Neural cell (in vitro differentiated cells): ENCODE measurements around the gene CFAP99. TPM values are rescaled to one million over a fixed set of nuclear protein-coding genes. Genes with fewer than 3 reads are reported as not detected.

ENCODE experiments used
- H2AFZ ChIP-seq: fragments of 200-600, 300-800 bp; sonication (generic), shearing (Covaris generic); 2 replicates; pipeline ENCODE4 v1.6.0; 2014; ENCODE audit warnings: low read depth, mild to moderate bottlenecking, antibody characterized with exemption, low read length, moderate library complexity
- H3F3A ChIP-seq: fragments of 200-600 bp; shearing (Covaris generic); 2 replicates; pipeline ENCODE4 v1.6.1; 2016; ENCODE audit warnings: mild to moderate bottlenecking, moderate library complexity, mixed read lengths, antibody characterized with exemption, low read length; ENCODE audit not compliant: insufficient read depth, poor library complexity, severe bottlenecking
- H3K27ac ChIP-seq: fragments of 200-600, 300-800 bp; sonication (generic), shearing (Covaris generic); 2 replicates; pipeline ENCODE4 v1.5.1; 2014; ENCODE audit warnings: mild to moderate bottlenecking, low read length, moderate library complexity
- H3K27me3 ChIP-seq: fragments of 300-800, 200-600 bp; sonication (generic), shearing (Covaris generic); 2 replicates; pipeline ENCODE4 v1.6.0; 2014; ENCODE audit warnings: mild to moderate bottlenecking, low read depth, low read length, moderate library complexity; ENCODE audit not compliant: insufficient read depth
- H3K36me3 ChIP-seq: fragments of 300-800, 200-600 bp; sonication (generic), shearing (Covaris generic); 2 replicates; pipeline ENCODE4 v1.5.1; 2014; ENCODE audit warnings: mild to moderate bottlenecking, antibody characterized with exemption, low read length, moderate library complexity; ENCODE audit not compliant: insufficient read depth
- H3K4me2 ChIP-seq: fragments of 300-800, 200-600 bp; sonication (generic), shearing (Covaris generic); 2 replicates; pipeline ENCODE4 v1.6.0; 2014; ENCODE audit warnings: mild to moderate bottlenecking, low read length
- H3K4me3 ChIP-seq: fragments of 300-800, 200-600 bp; sonication (generic), shearing (Covaris generic); 2 replicates; pipeline ENCODE4 v1.5.1; 2014; ENCODE audit warnings: mild to moderate bottlenecking, low read length, moderate library complexity
- H3K79me2 ChIP-seq: fragments of 200-600 bp; shearing (Covaris generic); replicated peaks from 2 replicates; pipeline ENCODE4 v1.6.0; 2014; ENCODE audit warnings: mild to moderate bottlenecking, low read length, moderate library complexity; ENCODE audit not compliant: insufficient read depth
- H3K9ac ChIP-seq: fragments of 300-800, 200-600 bp; sonication (generic), shearing (Covaris generic); 2 replicates; pipeline ENCODE4 v1.6.1; 2016; ENCODE audit warnings: mild to moderate bottlenecking, low read length, mixed read lengths
- H3K9me2 ChIP-seq: fragments of 200-600 bp; shearing (Covaris generic); 2 replicates; pipeline ENCODE4 v1.6.1; 2016; ENCODE audit warnings: mild to moderate bottlenecking, low read length, mixed read lengths; ENCODE audit not compliant: insufficient read depth
- H3K9me3 ChIP-seq: fragments of 200-600, 300-800 bp; sonication (generic), shearing (Covaris generic); 2 replicates; pipeline ENCODE4 v1.6.1; 2016; ENCODE audit warnings: mild to moderate bottlenecking, mixed run types, low read length, moderate library complexity, mixed read lengths
- H4K20me1 ChIP-seq: fragments of 200-600 bp; shearing (Covaris generic); 2 replicates; pipeline ENCODE4 v1.6.1; 2016; ENCODE audit warnings: mild to moderate bottlenecking, mixed run types; ENCODE audit not compliant: insufficient read depth
- CTCF ChIP-seq: fragments of 450-650 bp; IDR thresholded peaks from 2 replicates; pipeline ENCODE4 v1.5.1; 2014; ENCODE audit warnings: antibody characterized with exemption, mild to moderate bottlenecking, moderate library complexity; ENCODE audit not compliant: poor library complexity, severe bottlenecking
- EP300 ChIP-seq: fragments of 450-650 bp; conservative IDR thresholded peaks from 2 replicates; pipeline ENCODE4 v1.6.1; 2014; ENCODE audit warnings: antibody characterized with exemption, mild to moderate bottlenecking, moderate library complexity; ENCODE audit not compliant: poor library complexity, severe bottlenecking
- EZH2 ChIP-seq: fragments of 200-600, 300-800 bp; shearing (Covaris generic), sonication (generic); IDR thresholded peaks from 2 replicates; pipeline ENCODE4 v1.6.1; 2014; ENCODE audit warnings: antibody characterized with exemption, low read length, borderline replicate concordance, mild to moderate bottlenecking; ENCODE audit not compliant: insufficient read depth, poor library complexity, severe bottlenecking
- MXI1 ChIP-seq: fragments of 450-650 bp; conservative IDR thresholded peaks from 2 replicates; pipeline ENCODE4 v1.6.1; 2014; ENCODE audit warnings: antibody characterized with exemption, mild to moderate bottlenecking; ENCODE audit not compliant: poor library complexity, severe bottlenecking
- POLR2AphosphoS5 ChIP-seq: IDR thresholded peaks from 2 replicates; pipeline ENCODE4 v1.6.1; 2012
- RAD21 ChIP-seq: fragments of 450-650 bp; conservative IDR thresholded peaks from 2 replicates; pipeline ENCODE4 v1.6.1; 2014; ENCODE audit warnings: antibody characterized with exemption, mild to moderate bottlenecking, moderate library complexity
- REST ChIP-seq: IDR thresholded peaks from 2 replicates; pipeline ENCODE4 v1.6.1; 2012; ENCODE audit warnings: borderline replicate concordance
- SMC3 ChIP-seq: fragments of 450-650 bp; conservative IDR thresholded peaks from 2 replicates; pipeline ENCODE4 v1.6.1; 2014; ENCODE audit warnings: antibody characterized with exemption, mild to moderate bottlenecking, moderate library complexity; ENCODE audit not compliant: poor library complexity
- TAF1 ChIP-seq: IDR thresholded peaks from 2 replicates; pipeline ENCODE4 v1.6.1; 2012; ENCODE audit warnings: low read depth
- polyA plus RNA-seq: library from polyadenylated mRNA; depleted of rRNA; stranded (reverse); fragments of >200 nt; gene quantifications from 2 replicates; pipeline ENCODE4 v1.2.3, GENCODE V29; 2014

The CFAP99 gene
- polyA plus RNA-seq, 1 donor from 2014 or later = not detected

- H3K27ac ChIP-seq = no peak overlapping the region
- H3K9me2 ChIP-seq = no peaks in the 10 kb centered on the region
- H3K79me2 ChIP-seq = no peaks in the 10 kb centered on the region
- no peak overlapping the region for H3K4me2 ChIP-seq
- no peak overlapping the region for H2AFZ ChIP-seq
- H3K36me3 ChIP-seq = no peaks in the 10 kb centered on the region
- no peaks in the 10 kb centered on the region for H3F3A ChIP-seq
- H3K9ac ChIP-seq = no peak overlapping the region
- H3K9me3 ChIP-seq = no peaks in the 10 kb centered on the region
- no peak overlapping the region for H3K4me3 ChIP-seq
- no peak for TF ChIP-seq RAD21
- no peak for TF ChIP-seq REST
- no peak for TF ChIP-seq MXI1
- TF ChIP-seq TAF1 = no peak
- no peak for TF ChIP-seq CTCF
- TF ChIP-seq SMC3 = no peak
- no peak for TF ChIP-seq POLR2AphosphoS5
- TF ChIP-seq EP300 = no peak
- no peak for TF ChIP-seq EZH2
- no peaks in the 10 kb centered on the region for H3K27me3 ChIP-seq
- no peaks in the 10 kb centered on the region for H4K20me1 ChIP-seq
Observed at GRCh38 chr4:2397596-2398379, 21.0 kb upstream of the CFAP99 start.

GRCh38 chr4:2399216-2399615, 19.5 kb upstream of the CFAP99 start:
- no peaks in the 10 kb centered on the region for H3K36me3 ChIP-seq
- H3K27me3 ChIP-seq = no peaks in the 10 kb centered on the region
- no peak overlapping the region for H3K27ac ChIP-seq
- no peak overlapping the region for H2AFZ ChIP-seq
- no peak for TF ChIP-seq REST
- no peak for TF ChIP-seq POLR2AphosphoS5
- no peak for TF ChIP-seq EP300
- no peak for TF ChIP-seq TAF1
- TF ChIP-seq RAD21 = no peak
- no peak for TF ChIP-seq MXI1
- TF ChIP-seq SMC3 = no peak
- no peak for TF ChIP-seq EZH2
- TF ChIP-seq CTCF = no peak
- no peak overlapping the region for H3K9ac ChIP-seq
- H3K9me2 ChIP-seq = no peaks in the 10 kb centered on the region
- H3K4me3 ChIP-seq = no peak overlapping the region
- no peak overlapping the region for H3K4me2 ChIP-seq
- no peaks in the 10 kb centered on the region for H3K79me2 ChIP-seq
- H3F3A ChIP-seq = no peaks in the 10 kb centered on the region
- H4K20me1 ChIP-seq = no peaks in the 10 kb centered on the region
- no peaks in the 10 kb centered on the region for H3K9me3 ChIP-seq
